ENCODE results near the gene CDC14B.

Gene CDC14B

DNA sequence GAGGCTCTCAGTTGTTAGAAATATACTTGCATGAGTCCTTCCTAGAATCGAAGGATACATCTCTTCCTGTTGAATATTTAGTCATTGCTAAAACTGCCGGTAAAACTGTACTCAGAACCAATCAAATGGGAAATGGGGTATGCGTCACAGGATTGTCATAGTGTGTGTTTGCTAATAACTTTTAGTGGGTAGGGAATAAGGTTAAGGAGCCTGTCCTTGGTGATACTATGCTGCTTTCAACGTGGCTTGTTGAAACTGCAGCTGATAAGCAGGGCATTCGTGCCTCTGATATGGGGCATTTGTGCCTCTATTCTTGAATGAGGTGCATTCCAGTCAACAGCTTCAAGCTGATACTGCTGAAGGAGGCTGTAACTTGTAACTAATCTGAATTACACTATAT is 143.1 kb downstream of the CDC14B start:
- TF ChIP-seq EZH2phosphoT487 (IDR thresholded peaks at IDR 0.05; ENCODE audit: borderline replicate concordance): no peak
- TF ChIP-seq, protein P1, sequence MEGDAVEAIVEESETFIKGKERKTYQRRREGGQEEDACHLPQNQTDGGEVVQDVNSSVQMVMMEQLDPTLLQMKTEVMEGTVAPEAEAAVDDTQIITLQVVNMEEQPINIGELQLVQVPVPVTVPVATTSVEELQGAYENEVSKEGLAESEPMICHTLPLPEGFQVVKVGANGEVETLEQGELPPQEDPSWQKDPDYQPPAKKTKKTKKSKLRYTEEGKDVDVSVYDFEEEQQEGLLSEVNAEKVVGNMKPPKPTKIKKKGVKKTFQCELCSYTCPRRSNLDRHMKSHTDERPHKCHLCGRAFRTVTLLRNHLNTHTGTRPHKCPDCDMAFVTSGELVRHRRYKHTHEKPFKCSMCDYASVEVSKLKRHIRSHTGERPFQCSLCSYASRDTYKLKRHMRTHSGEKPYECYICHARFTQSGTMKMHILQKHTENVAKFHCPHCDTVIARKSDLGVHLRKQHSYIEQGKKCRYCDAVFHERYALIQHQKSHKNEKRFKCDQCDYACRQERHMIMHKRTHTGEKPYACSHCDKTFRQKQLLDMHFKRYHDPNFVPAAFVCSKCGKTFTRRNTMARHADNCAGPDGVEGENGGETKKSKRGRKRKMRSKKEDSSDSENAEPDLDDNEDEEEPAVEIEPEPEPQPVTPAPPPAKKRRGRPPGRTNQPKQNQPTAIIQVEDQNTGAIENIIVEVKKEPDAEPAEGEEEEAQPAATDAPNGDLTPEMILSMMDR (conservative IDR thresholded peaks at IDR 0.05; ENCODE audit: low read length): no peak
- no peaks in the 10 kb centered on the region for H3K27me3 ChIP-seq (ENCODE audit: insufficient read depth, low read length, poor library complexity, severe bottlenecking)
- H3K79me2 ChIP-seq (ENCODE audit: insufficient read depth, low read length): no peaks in the 10 kb centered on the region
- H4K20me1 ChIP-seq (ENCODE audit: insufficient read depth, low read length, poor library complexity, severe bottlenecking): no peaks in the 10 kb centered on the region
- H3K9ac ChIP-seq (ENCODE audit: low read depth, low read length, poor library complexity, severe bottlenecking): no peak overlapping the region
- H3K9me2 ChIP-seq (replicated peaks; ENCODE audit: low read depth, low read length): no peaks in the 10 kb centered on the region
- H3K4me2 ChIP-seq (ENCODE audit: low read depth, low read length, poor library complexity, severe bottlenecking): no peak overlapping the region
- H2AFZ ChIP-seq (ENCODE audit: low read length): no peak overlapping the region
- no peak overlapping the region for H3K4me3 ChIP-seq (ENCODE audit: low read length, poor library complexity, severe bottlenecking)
- H3F3A ChIP-seq (ENCODE audit: low read depth): no peaks in the 10 kb centered on the region
- no peaks in the 10 kb centered on the region for H3K36me3 ChIP-seq (ENCODE audit: insufficient read depth, low read length)
- H3K4me1 ChIP-seq (ENCODE audit: insufficient read depth, low read length, poor library complexity, severe bottlenecking): no peaks in the 10 kb centered on the region
- no peaks in the 10 kb centered on the region for H3K9me3 ChIP-seq (ENCODE audit: insufficient read depth, low read depth, low read length)

DNA sequence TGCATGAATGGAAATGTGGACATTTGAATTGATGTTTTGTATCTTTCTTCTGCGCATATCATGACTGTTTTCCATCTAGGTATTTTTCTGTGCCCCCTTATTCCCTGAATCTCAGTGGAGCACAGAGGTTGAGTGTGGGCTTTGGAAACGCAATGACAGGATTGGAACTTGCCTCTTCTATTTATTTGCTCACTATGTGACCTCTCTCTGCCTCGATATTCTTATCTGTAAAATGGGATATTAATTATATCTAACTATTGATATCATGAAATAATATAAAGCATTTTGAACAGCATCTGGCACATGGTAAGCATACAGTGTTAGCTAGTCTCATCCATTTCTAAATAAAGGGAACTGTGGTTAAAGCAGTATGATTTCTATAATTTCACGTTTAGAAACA is 143.6 kb downstream of the CDC14B start:
- TF ChIP-seq EZH2phosphoT487 (IDR thresholded peaks at IDR 0.05; ENCODE audit: borderline replicate concordance): no peak
- TF ChIP-seq, protein P1 (conservative IDR thresholded peaks at IDR 0.05; ENCODE audit: low read length): no peak
- H3K9me2 ChIP-seq (replicated peaks; ENCODE audit: low read depth, low read length): no peaks in the 10 kb centered on the region
- H3K27me3 ChIP-seq (ENCODE audit: insufficient read depth, low read length, poor library complexity, severe bottlenecking): no peaks in the 10 kb centered on the region
- H3K4me3 ChIP-seq (ENCODE audit: low read length, poor library complexity, severe bottlenecking): no peak overlapping the region
- no peak overlapping the region for H2AFZ ChIP-seq (ENCODE audit: low read length)
- no peaks in the 10 kb centered on the region for H4K20me1 ChIP-seq (ENCODE audit: insufficient read depth, low read length, poor library complexity, severe bottlenecking)
- H3K4me1 ChIP-seq (ENCODE audit: insufficient read depth, low read length, poor library complexity, severe bottlenecking): no peaks in the 10 kb centered on the region
- H3K9me3 ChIP-seq (ENCODE audit: insufficient read depth, low read depth, low read length): no peaks in the 10 kb centered on the region
- H3K79me2 ChIP-seq (ENCODE audit: insufficient read depth, low read length): no peaks in the 10 kb centered on the region
- no peaks in the 10 kb centered on the region for H3K36me3 ChIP-seq (ENCODE audit: insufficient read depth, low read length)
- no peaks in the 10 kb centered on the region for H3F3A ChIP-seq (ENCODE audit: low read depth)
- H3K9ac ChIP-seq (ENCODE audit: low read depth, low read length, poor library complexity, severe bottlenecking): no peak overlapping the region
- no peak overlapping the region for H3K4me2 ChIP-seq (ENCODE audit: low read depth, low read length, poor library complexity, severe bottlenecking)

- H3K4me1 ChIP-seq (ENCODE audit: insufficient read depth, low read length, poor library complexity, severe bottlenecking): no peaks in the 10 kb centered on the region
- H3K9me2 ChIP-seq (replicated peaks; ENCODE audit: low read depth, low read length): no peaks in the 10 kb centered on the region
- H3K4me2 ChIP-seq (ENCODE audit: low read depth, low read length, poor library complexity, severe bottlenecking): no peak overlapping the region
- no peaks in the 10 kb centered on the region for H3K27me3 ChIP-seq (ENCODE audit: insufficient read depth, low read length, poor library complexity, severe bottlenecking)
- H3K79me2 ChIP-seq (ENCODE audit: insufficient read depth, low read length): no peaks in the 10 kb centered on the region
- H3K4me3 ChIP-seq (ENCODE audit: low read length, poor library complexity, severe bottlenecking): no peak overlapping the region
- no peaks in the 10 kb centered on the region for H3K36me3 ChIP-seq (ENCODE audit: insufficient read depth, low read length)
- TF ChIP-seq EZH2phosphoT487 (IDR thresholded peaks at IDR 0.05; ENCODE audit: borderline replicate concordance): no peak
- TF ChIP-seq, protein P1 (conservative IDR thresholded peaks at IDR 0.05; ENCODE audit: low read length): no peak
- no peaks in the 10 kb centered on the region for H3F3A ChIP-seq (ENCODE audit: low read depth)
- no peaks in the 10 kb centered on the region for H3K9me3 ChIP-seq (ENCODE audit: insufficient read depth, low read depth, low read length)
- H3K9ac ChIP-seq (ENCODE audit: low read depth, low read length, poor library complexity, severe bottlenecking): no peak overlapping the region
- H2AFZ ChIP-seq (ENCODE audit: low read length): no peak overlapping the region
- H4K20me1 ChIP-seq (ENCODE audit: insufficient read depth, low read length, poor library complexity, severe bottlenecking): no peaks in the 10 kb centered on the region
Measured at GRCh38 chr9:96467784-96468183, 151.9 kb downstream of the CDC14B start.

Data from Loucy (cell line).